Gastrocnemius medialis (tissue), 4 donors: ENCODE data around the gene EPHA8.

Source experiments
- CTCF ChIP-seq, 5 experiments: fragments of 450-650 bp in 3 of 5; fragments of 200-600 bp in 2 of 5; sonication (generic) in 2 of 5; IDR thresholded peaks in 4 of 5; conservative IDR thresholded peaks in 1 of 5; 1 replicate in 4 of 5; 2 replicates in 1 of 5; pipeline ENCODE4 v1.5.1; 2016 to 2019; ENCODE audit warnings: antibody characterized with exemption in 5 of 5, mild to moderate bottlenecking in 3 of 5, moderate library complexity in 3 of 5
- POLR2A ChIP-seq, 2 donors: fragments of 450-650 bp; IDR thresholded peaks; one replicate each; pipeline ENCODE4 v1.6.1; 2017; ENCODE audit warnings: antibody characterized with exemption in 2 of 2, mild to moderate bottlenecking in 2 of 2, moderate library complexity in 2 of 2

- TF ChIP-seq CTCF (IDR thresholded peaks at IDR 0.05 in 4 of 5, conservative IDR thresholded peaks at IDR 0.05 in 1 of 5) (no peak), POLR2A (IDR thresholded peaks at IDR 0.05) (no peak)
Measured at GRCh38 chr1:22579541-22580155, 16.4 kb downstream of the EPHA8 start.
